MM.1S (cell line): ENCODE data around the gene ACOXL.

ENCODE experiments used
- CTCF ChIP-seq: fragments of 300-600 bp; sonication (generic); IDR thresholded peaks from 2 replicates; pipeline ENCODE4 v1.5.1; 2016; ENCODE audit warnings: antibody characterized with exemption, low read length, mixed read lengths
- EZH2phosphoT487 ChIP-seq: fragments of 300-600 bp; sonication (generic); IDR thresholded peaks from 2 replicates; pipeline ENCODE4 v1.6.1; 2018; ENCODE audit warnings: antibody characterized with exemption, low read length

- TF ChIP-seq CTCF: no peak
- TF ChIP-seq EZH2phosphoT487: no peak
These were observed 78.0 kb downstream of the ACOXL start for GRCh38 chr2:110810404-110810803.
